ENCODE data around the gene MYRIP. TPM values are rescaled to one million over a fixed set of nuclear protein-coding genes. Genes with fewer than 3 reads are reported as not detected.
"Not testable (repeated sequence)": the region's sequence is repeated elsewhere in the genome, so short reads cannot be mapped to it uniquely, and the experiment has no call there.

MYRIP gene
- total and polyA plus RNA-seq, 12 donors, result 0.24 to 4.8 (median 1.4) TPM

GRCh38 chr3:39801216-39801615 is 8.2 kb upstream of the MYRIP start:
- Histone ChIP-seq H3K36me3 (replicated peaks in 1 of 2) (no peaks in the 10 kb centered on the region), H3K9me3 (replicated peaks in 1 of 3) (no peaks in the 10 kb centered on the region), H3K4me1 (replicated peaks in 1 of 2) (no peaks in the 10 kb centered on the region), H3K27me3 (no peaks in the 10 kb centered on the region), H3K27ac (no peak overlapping the region), H3K4me3 (no peak overlapping the region)
- intact Hi-C loops (cut with DNase I), result no loop called here
- TF ChIP-seq CTCF (IDR thresholded peaks at IDR 0.05) (no peak), POLR2A (IDR thresholded peaks at IDR 0.05) (no peak)
- no peak for DNase-seq

GRCh38 chr3:39802486-39802885 is 6.9 kb upstream of the MYRIP start:
- H3K4me1 ChIP-seq (replicated peaks in 1 of 2); H3K9me3 ChIP-seq (replicated peaks in 1 of 3); H3K36me3 ChIP-seq (replicated peaks in 1 of 2); intact Hi-C loops (cut with DNase I); H3K4me3 ChIP-seq; H3K27me3 ChIP-seq; DNase-seq; H3K27ac ChIP-seq: not testable (repeated sequence)
- WGBS, 4 donors, result 65 to 88% (median 78%) methylated on average over 3 of the region's 3 CpGs

GRCh38 chr3:39803956-39804355 is 5.5 kb upstream of the MYRIP start:
- Histone ChIP-seq H3K27ac (no peak overlapping the region), H3K27me3 (peaks cover 3% of the 10 kb centered on the region), H3K4me3 (no peak overlapping the region), H3K9me3 (replicated peaks in 1 of 3) (no peaks in the 10 kb centered on the region), H3K36me3 (replicated peaks in 1 of 2) (no peaks in the 10 kb centered on the region), H3K4me1 (replicated peaks in 1 of 2) (no peaks in the 10 kb centered on the region)
- WGBS, 4 donors, result 70 to 82% (median 76%) methylated on average over 2 of the region's 2 CpGs
- DNase-seq, result no peak
- no peak for TF ChIP-seq CTCF (IDR thresholded peaks at IDR 0.05)
- TF ChIP-seq POLR2A (IDR thresholded peaks at IDR 0.05), result no peak
- intact Hi-C loops (cut with DNase I), result no loop called here

- 24 to 70% (median 57%) methylated on average over 3 of the region's 3 CpGs for WGBS, 4 donors
- intact Hi-C loops (cut with DNase I), result no loop called here
- Histone ChIP-seq H3K27me3 (peaks cover 7% of the 10 kb centered on the region), H3K9me3 (replicated peaks in 1 of 3) (no peaks in the 10 kb centered on the region), H3K4me1 (replicated peaks in 1 of 2) (peaks cover 4 to 5% of the 10 kb centered on the region in 2 donors), H3K4me3 (no peak overlapping the region), H3K36me3 (replicated peaks in 1 of 2) (no peaks in the 10 kb centered on the region), H3K27ac (no peak overlapping the region)
- TF ChIP-seq CTCF (IDR thresholded peaks at IDR 0.05), result no peak
- TF ChIP-seq POLR2A (IDR thresholded peaks at IDR 0.05), result no peak
- DNase-seq, result no peak
Observed at GRCh38 chr3:39804951-39805350, 4.5 kb upstream of the MYRIP start.

- DNase-seq, result no peak
- H3K36me3 ChIP-seq (replicated peaks in 1 of 2), result no peaks in the 10 kb centered on the region
- intact Hi-C loops (cut with DNase I), result no loop called here
- H3K27ac ChIP-seq, result no peak overlapping the region
- H3K4me3 ChIP-seq, result no peak overlapping the region
- TF ChIP-seq CTCF (IDR thresholded peaks at IDR 0.05) (no peak), POLR2A (IDR thresholded peaks at IDR 0.05) (no peak)
- no peaks in the 10 kb centered on the region for H3K9me3 ChIP-seq (replicated peaks in 1 of 3)
- H3K4me1 ChIP-seq (replicated peaks in 1 of 2), result peaks cover 5 to 8% of the 10 kb centered on the region in 2 donors
- peaks cover 14% of the 10 kb centered on the region for H3K27me3 ChIP-seq
- WGBS, 4 donors, result 74 to 82% (median 79%) methylated on average over 2 of the region's 2 CpGs
Observed at GRCh38 chr3:39805650-39806049, 3.8 kb upstream of the MYRIP start.

Measured in adrenal gland (tissue), 12 donors.